ENCODE measurements around the gene SLC25A23.

SLC25A23 gene

GRCh38 chr19:6481541-6482342, 22.1 kb upstream of the SLC25A23 start, which contains the start of gene DENND1C:
Gene DENND1C (minus strand): TSS chr19:6481787. CDS start chr19:6481695, 92 bp downstream.
- DNase-seq: peak; percentile 65 to 72

- no peak for DNase-seq
These were observed 21.3 kb upstream of the SLC25A23 start for GRCh38 chr19:6480848-6481415.

- no peak for DNase-seq
These were observed 20.3 kb upstream of the SLC25A23 start for GRCh38 chr19:6479836-6480398.

- no peak for DNase-seq
These were observed 19.2 kb upstream of the SLC25A23 start for GRCh38 chr19:6478815-6479214.

GRCh38 chr19:6476896-6477431, 17.4 kb upstream of the SLC25A23 start:
- no peak for DNase-seq

- DNase-seq: no peak
These were observed 16.7 kb upstream of the SLC25A23 start for GRCh38 chr19:6476155-6476895.

- DNase-seq: no peak
These were observed 15.9 kb upstream of the SLC25A23 start for GRCh38 chr19:6475321-6476108.

- DNase-seq: no peak
These were observed 14.1 kb upstream of the SLC25A23 start for GRCh38 chr19:6473647-6474046.

- DNase-seq: no peak
These were observed 13.1 kb upstream of the SLC25A23 start for GRCh38 chr19:6472713-6473112.

GRCh38 chr19:6471076-6471475, 11.5 kb upstream of the SLC25A23 start:
- DNase-seq: no peak

GRCh38 chr19:6470173-6470572, 10.6 kb upstream of the SLC25A23 start:
- no peak for DNase-seq

- no peak for DNase-seq
These were observed 7.8 kb upstream of the SLC25A23 start for GRCh38 chr19:6467384-6467783.

GRCh38 chr19:6466526-6467248, 7.1 kb upstream of the SLC25A23 start:
- no peak for DNase-seq

GRCh38 chr19:6465663-6466062, 6.1 kb upstream of the SLC25A23 start:
- no peak for DNase-seq

GRCh38 chr19:6465006-6465405, 5.4 kb upstream of the SLC25A23 start:
- no peak for DNase-seq

- no peak for DNase-seq
These were observed 4.7 kb upstream of the SLC25A23 start, which contains the start of gene CRB3 for GRCh38 chr19:6464070-6464873. Gene CRB3 (plus strand): TSS chr19:6464271. CDS start chr19:6464702, 431 bp downstream.

- DNase-seq: peak; percentile 97 to 98
These were observed 700 bp upstream of the SLC25A23 start for GRCh38 chr19:6460099-6460884.

GRCh38 chr19:6458695-6459261, 814 bp downstream of the SLC25A23 start:
- no peak for DNase-seq

GRCh38 chr19:6457958-6458694, 1.5 kb downstream of the SLC25A23 start:
- DNase-seq: no peak
